Activated T-cell treated with anti-CD3 and anti-CD28 coated beads, Interleukin-2, amount 50 U/mL, for 1 hour (primary cell): ENCODE data around the gene ADCYAP1R1.

Experiments used
- DNase-seq: peaks from one replicate; pipeline ENCODE4 v3.0.0-alpha.2; 2020

ADCYAP1R1 gene

GRCh38 chr7:31069860-31070555 lies 17.9 kb downstream of the ADCYAP1R1 start:
- no peak for DNase-seq

- no peak for DNase-seq
Observed at GRCh38 chr7:31070991-31071644, 19.0 kb downstream of the ADCYAP1R1 start.

- no peak for DNase-seq
Observed at GRCh38 chr7:31071645-31072029, 19.5 kb downstream of the ADCYAP1R1 start.

- DNase-seq, result no peak
Observed at GRCh38 chr7:31073326-31074119, 21.4 kb downstream of the ADCYAP1R1 start.

- no peak for DNase-seq
Observed at GRCh38 chr7:31074120-31074383, 21.9 kb downstream of the ADCYAP1R1 start.

GRCh38 chr7:31074403-31075085 lies 22.4 kb downstream of the ADCYAP1R1 start:
- no peak for DNase-seq

- DNase-seq, result no peak
Observed at GRCh38 chr7:31075086-31075405, 22.9 kb downstream of the ADCYAP1R1 start.

- DNase-seq, result no peak
Observed at GRCh38 chr7:31076051-31076450, 23.9 kb downstream of the ADCYAP1R1 start.

GRCh38 chr7:31076641-31077310 lies 24.7 kb downstream of the ADCYAP1R1 start:
- DNase-seq, result no peak

GRCh38 chr7:31077484-31078362 lies 25.6 kb downstream of the ADCYAP1R1 start:
- no peak for DNase-seq

- no peak for DNase-seq
Observed at GRCh38 chr7:31078363-31078990, 26.4 kb downstream of the ADCYAP1R1 start.

GRCh38 chr7:31079126-31079823 lies 27.2 kb downstream of the ADCYAP1R1 start:
- no peak for DNase-seq

GRCh38 chr7:31079824-31080511 lies 27.9 kb downstream of the ADCYAP1R1 start:
- no peak for DNase-seq

GRCh38 chr7:31080763-31081162 lies 28.7 kb downstream of the ADCYAP1R1 start:
- DNase-seq, result no peak

- DNase-seq, result no peak
Observed at GRCh38 chr7:31082017-31082416, 29.9 kb downstream of the ADCYAP1R1 start.

GRCh38 chr7:31082447-31082846 lies 30.3 kb downstream of the ADCYAP1R1 start:
- no peak for DNase-seq

GRCh38 chr7:31083210-31083786 lies 31.2 kb downstream of the ADCYAP1R1 start:
- no peak for DNase-seq

GRCh38 chr7:31084226-31084625 lies 32.1 kb downstream of the ADCYAP1R1 start:
- DNase-seq, result no peak

- no peak for DNase-seq
Observed at GRCh38 chr7:31087351-31087750, 35.2 kb downstream of the ADCYAP1R1 start.

GRCh38 chr7:31091924-31092434 lies 39.9 kb downstream of the ADCYAP1R1 start:
- DNase-seq, result no peak
